GM12873 (cell line): ENCODE measurements around the gene EXOC2.
A peak's percentile ranks its signal among the peaks of the same experiment; 100 is the strongest.

Experiments
- TF ChIP-seq, protein P1 (sequence below): IDR thresholded peaks from 2 replicates; pipeline ENCODE4 v1.5.1; 2012; ENCODE audit warnings: low read depth, mild to moderate bottlenecking, moderate library complexity, low read length, control low read depth; ENCODE audit not compliant: insufficient read depth; ENCODE audit errors: missing control alignments

EXOC2 gene

GRCh38 chr6:701215-701614, 8.3 kb upstream of the EXOC2 start:
- TF ChIP-seq, protein P1, sequence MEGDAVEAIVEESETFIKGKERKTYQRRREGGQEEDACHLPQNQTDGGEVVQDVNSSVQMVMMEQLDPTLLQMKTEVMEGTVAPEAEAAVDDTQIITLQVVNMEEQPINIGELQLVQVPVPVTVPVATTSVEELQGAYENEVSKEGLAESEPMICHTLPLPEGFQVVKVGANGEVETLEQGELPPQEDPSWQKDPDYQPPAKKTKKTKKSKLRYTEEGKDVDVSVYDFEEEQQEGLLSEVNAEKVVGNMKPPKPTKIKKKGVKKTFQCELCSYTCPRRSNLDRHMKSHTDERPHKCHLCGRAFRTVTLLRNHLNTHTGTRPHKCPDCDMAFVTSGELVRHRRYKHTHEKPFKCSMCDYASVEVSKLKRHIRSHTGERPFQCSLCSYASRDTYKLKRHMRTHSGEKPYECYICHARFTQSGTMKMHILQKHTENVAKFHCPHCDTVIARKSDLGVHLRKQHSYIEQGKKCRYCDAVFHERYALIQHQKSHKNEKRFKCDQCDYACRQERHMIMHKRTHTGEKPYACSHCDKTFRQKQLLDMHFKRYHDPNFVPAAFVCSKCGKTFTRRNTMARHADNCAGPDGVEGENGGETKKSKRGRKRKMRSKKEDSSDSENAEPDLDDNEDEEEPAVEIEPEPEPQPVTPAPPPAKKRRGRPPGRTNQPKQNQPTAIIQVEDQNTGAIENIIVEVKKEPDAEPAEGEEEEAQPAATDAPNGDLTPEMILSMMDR, result no peak

- TF ChIP-seq, protein P1, result no peak
Observed at GRCh38 chr6:700490-700889, 7.6 kb upstream of the EXOC2 start.

DNA sequence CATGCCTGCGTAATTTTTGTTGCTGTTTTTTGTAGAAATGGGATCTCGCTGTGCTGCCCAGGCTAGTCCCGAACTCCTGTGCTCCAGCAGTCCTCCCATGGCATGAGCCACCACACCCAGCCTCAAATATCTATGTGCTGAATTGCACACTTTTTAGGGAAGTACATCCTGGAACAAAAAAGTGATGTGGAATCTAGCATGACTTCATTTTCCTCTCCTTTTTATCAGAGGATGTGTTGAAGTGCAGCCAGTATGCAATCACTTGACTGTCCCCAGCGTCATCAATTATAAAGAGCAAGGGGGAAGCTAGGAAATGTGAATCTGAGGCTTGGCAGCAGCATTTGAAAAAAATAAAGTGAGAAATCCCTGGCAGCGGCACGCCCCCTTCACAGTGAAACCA, 6.4 kb upstream of the EXOC2 start:
- TF ChIP-seq, protein P1, result no peak

- TF ChIP-seq, protein P1, result no peak
Observed at GRCh38 chr6:693723-694009, 727 bp upstream of the EXOC2 start.

DNA sequence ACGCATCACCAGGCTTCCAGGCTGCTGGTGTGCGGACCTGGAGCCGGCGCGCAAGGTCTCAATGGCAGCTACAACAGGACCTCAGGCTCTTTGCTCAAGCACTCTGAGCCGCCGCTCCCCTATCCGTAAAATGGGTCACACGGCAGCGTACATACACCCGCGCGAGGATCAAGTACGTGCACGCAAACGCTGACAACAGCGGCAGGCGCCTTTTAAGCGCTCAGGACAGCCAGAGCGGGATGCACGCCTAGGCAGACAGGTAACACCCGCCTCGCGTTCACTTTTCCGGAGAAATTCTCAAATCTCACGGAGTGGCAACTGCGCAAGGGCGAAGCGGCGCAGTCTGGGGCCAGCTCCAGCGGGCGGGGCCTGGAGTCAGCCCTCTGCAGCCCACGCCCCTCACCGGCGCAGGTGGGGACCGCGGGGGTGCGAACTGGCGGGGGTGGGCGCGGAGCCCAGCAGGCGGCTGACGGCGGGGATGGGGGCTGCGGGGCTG, 535 bp downstream of the EXOC2 start:
- TF ChIP-seq, protein P1, result no peak

GRCh38 chr6:689223-689622, 3.7 kb downstream of the EXOC2 start:
- TF ChIP-seq, protein P1, result no peak

GRCh38 chr6:686497-686896, 6.4 kb downstream of the EXOC2 start:
- TF ChIP-seq, protein P1, result peak; percentile 21
